Breast epithelium (tissue), 3 donors: ENCODE measurements around the gene LRRC18.

Source experiments
- POLR2A ChIP-seq: fragments of 450-650 bp; IDR thresholded peaks from one replicate; pipeline ENCODE4 v1.6.1; 2016; ENCODE audit warnings: antibody characterized with exemption, mild to moderate bottlenecking, moderate library complexity
- POLR2AphosphoS5 ChIP-seq, 3 donors: sonication (generic); formaldehyde crosslinking; IDR thresholded peaks; one replicate each; pipeline ENCODE4 v1.6.1; 2017; ENCODE audit warnings: antibody characterized with exemption in 3 of 3
- TF ChIP-seq, protein P1 (sequence below), 3 donors: fragments of 450-650 bp; IDR thresholded peaks; one replicate each; pipeline ENCODE4 v1.5.1; 2016 to 2017; ENCODE audit warnings: antibody characterized with exemption in 3 of 3, mild to moderate bottlenecking in 3 of 3, moderate library complexity in 3 of 3

DNA sequence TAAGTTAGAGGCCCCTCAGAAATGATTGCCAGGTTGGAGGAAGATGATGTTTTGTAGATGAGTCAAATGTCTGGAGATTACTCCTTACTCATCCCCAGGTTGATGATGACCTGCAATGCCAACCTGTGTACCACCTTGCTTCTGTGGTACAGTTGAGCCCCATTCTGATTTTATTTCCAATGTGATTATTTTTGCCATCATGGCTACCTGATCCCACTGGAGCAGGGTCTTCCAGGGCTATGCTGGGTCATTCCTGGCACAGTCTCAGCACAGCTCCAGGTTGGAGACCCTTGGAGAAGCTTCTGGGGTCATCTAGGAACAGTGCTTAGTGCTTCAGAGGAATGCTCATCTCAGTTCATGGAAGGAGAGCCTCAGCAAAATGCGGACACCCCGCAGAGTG is 34.3 kb downstream of the LRRC18 start:
- TF ChIP-seq POLR2AphosphoS5 (IDR thresholded peaks at IDR 0.05) = no peak
- TF ChIP-seq, protein P1, sequence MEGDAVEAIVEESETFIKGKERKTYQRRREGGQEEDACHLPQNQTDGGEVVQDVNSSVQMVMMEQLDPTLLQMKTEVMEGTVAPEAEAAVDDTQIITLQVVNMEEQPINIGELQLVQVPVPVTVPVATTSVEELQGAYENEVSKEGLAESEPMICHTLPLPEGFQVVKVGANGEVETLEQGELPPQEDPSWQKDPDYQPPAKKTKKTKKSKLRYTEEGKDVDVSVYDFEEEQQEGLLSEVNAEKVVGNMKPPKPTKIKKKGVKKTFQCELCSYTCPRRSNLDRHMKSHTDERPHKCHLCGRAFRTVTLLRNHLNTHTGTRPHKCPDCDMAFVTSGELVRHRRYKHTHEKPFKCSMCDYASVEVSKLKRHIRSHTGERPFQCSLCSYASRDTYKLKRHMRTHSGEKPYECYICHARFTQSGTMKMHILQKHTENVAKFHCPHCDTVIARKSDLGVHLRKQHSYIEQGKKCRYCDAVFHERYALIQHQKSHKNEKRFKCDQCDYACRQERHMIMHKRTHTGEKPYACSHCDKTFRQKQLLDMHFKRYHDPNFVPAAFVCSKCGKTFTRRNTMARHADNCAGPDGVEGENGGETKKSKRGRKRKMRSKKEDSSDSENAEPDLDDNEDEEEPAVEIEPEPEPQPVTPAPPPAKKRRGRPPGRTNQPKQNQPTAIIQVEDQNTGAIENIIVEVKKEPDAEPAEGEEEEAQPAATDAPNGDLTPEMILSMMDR (IDR thresholded peaks at IDR 0.05) = no peak
- TF ChIP-seq POLR2A = no peak
